ENCODE data around the gene UQCRH.

The UQCRH gene

GRCh38 chr1:46303038-46303871, at the start of gene UQCRH, which contains the start of gene LRRC41:
TSS of gene UQCRH (plus strand) at chr1:46303698. CDS start at chr1:46303767, 69 bp downstream.
TSS of gene LRRC41 (minus strand) at chr1:46303616. CDS start at chr1:46303322, 294 bp downstream.
- peak; percentile 1 for TF ChIP-seq CTCF (IDR thresholded peaks at IDR 0.05; ENCODE audit: low read depth, low read length)
- peak; percentile 98 to 99 for DNase-seq (ENCODE audit: low read depth in 2 of 2)
- H3K4me3 ChIP-seq (replicated peaks in 1 of 2; ENCODE audit: low read depth in 2 of 2, low read length in 2 of 2) = peak within 1 kb of the TSS; percentile 79

- no peak for TF ChIP-seq CTCF (IDR thresholded peaks at IDR 0.05; ENCODE audit: low read depth, low read length)
- H3K4me3 ChIP-seq (replicated peaks in 1 of 2; ENCODE audit: low read depth in 2 of 2, low read length in 2 of 2) = no peak overlapping the region
- no peak for DNase-seq (ENCODE audit: low read depth in 2 of 2)
Measured at GRCh38 chr1:46254668-46255067, 48.8 kb upstream of the UQCRH start.

GRCh38 chr1:46256523-46256922, 47.0 kb upstream of the UQCRH start:
- no peak for TF ChIP-seq CTCF (IDR thresholded peaks at IDR 0.05; ENCODE audit: low read depth, low read length)
- no peak overlapping the region for H3K4me3 ChIP-seq (replicated peaks in 1 of 2; ENCODE audit: low read depth in 2 of 2, low read length in 2 of 2)
- no peak for DNase-seq (ENCODE audit: low read depth in 2 of 2)

- no peak overlapping the region for H3K4me3 ChIP-seq (replicated peaks in 1 of 2; ENCODE audit: low read depth in 2 of 2, low read length in 2 of 2)
- no peak for DNase-seq (ENCODE audit: low read depth in 2 of 2)
- TF ChIP-seq CTCF (IDR thresholded peaks at IDR 0.05; ENCODE audit: low read depth, low read length) = no peak
Measured at GRCh38 chr1:46262508-46262907, 41.0 kb upstream of the UQCRH start.

- TF ChIP-seq CTCF (IDR thresholded peaks at IDR 0.05; ENCODE audit: low read depth, low read length) = no peak
- DNase-seq (ENCODE audit: low read depth in 2 of 2) = no peak
- no peak overlapping the region for H3K4me3 ChIP-seq (replicated peaks in 1 of 2; ENCODE audit: low read depth in 2 of 2, low read length in 2 of 2)
Measured at GRCh38 chr1:46263146-46263545, 40.4 kb upstream of the UQCRH start.

- H3K4me3 ChIP-seq (replicated peaks in 1 of 2; ENCODE audit: low read depth in 2 of 2, low read length in 2 of 2) = no peak overlapping the region
- DNase-seq (ENCODE audit: low read depth in 2 of 2) = no peak
- no peak for TF ChIP-seq CTCF (IDR thresholded peaks at IDR 0.05; ENCODE audit: low read depth, low read length)
Measured at GRCh38 chr1:46268578-46268977, 34.9 kb upstream of the UQCRH start.
